ENCODE measurements around the gene DYNLL2.

GRCh38 chr17:58088624-58089023, 5.4 kb downstream of the DYNLL2 start:
- TF ChIP-seq, protein P1, sequence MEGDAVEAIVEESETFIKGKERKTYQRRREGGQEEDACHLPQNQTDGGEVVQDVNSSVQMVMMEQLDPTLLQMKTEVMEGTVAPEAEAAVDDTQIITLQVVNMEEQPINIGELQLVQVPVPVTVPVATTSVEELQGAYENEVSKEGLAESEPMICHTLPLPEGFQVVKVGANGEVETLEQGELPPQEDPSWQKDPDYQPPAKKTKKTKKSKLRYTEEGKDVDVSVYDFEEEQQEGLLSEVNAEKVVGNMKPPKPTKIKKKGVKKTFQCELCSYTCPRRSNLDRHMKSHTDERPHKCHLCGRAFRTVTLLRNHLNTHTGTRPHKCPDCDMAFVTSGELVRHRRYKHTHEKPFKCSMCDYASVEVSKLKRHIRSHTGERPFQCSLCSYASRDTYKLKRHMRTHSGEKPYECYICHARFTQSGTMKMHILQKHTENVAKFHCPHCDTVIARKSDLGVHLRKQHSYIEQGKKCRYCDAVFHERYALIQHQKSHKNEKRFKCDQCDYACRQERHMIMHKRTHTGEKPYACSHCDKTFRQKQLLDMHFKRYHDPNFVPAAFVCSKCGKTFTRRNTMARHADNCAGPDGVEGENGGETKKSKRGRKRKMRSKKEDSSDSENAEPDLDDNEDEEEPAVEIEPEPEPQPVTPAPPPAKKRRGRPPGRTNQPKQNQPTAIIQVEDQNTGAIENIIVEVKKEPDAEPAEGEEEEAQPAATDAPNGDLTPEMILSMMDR (conservative IDR thresholded peaks at IDR 0.05 in 1 of 2, IDR thresholded peaks at IDR 0.05 in 1 of 2; ENCODE audit: extremely low read depth in 1 of 2, insufficient read depth in 1 of 2, low read depth in 1 of 2, low read length in 2 of 2) = no peak
- TF ChIP-seq EZH2 (IDR thresholded peaks at IDR 0.05; ENCODE audit: borderline replicate concordance, low read length) = no peak

All from mammary epithelial cell (primary cell).